ENCODE results near the gene CBLC.

DNA sequence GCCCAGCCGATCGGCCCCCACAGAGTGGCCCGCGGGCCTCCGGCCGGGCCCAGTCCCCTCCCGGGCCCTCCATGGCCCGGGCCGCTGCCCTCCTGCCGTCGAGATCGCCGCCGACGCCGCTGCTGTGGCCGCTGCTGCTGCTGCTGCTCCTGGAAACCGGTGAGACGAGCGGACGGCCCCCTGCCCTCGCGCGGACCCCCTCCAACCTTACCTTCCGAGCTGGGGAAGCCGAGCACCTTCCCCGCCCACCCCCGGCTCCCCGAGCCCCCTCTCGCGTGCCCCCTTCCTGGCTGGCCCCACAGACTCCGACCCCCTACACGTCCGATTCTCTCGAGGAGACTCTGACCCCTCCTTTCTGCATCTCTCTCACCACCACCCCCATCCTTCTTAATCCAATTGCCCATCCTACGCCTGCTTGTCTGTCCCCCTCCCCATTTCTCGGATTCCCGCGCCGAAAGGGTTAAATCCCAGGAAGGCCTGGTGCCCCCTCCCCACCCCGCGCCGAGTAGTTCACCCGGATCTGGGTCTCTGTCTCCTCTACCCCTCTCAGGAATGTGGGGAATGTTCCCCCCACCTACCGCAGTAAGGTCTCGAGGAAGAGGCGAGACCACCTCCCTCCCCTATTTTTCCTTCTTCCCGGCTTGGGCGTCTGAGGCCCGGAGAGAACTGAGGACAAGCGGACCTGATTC lies 68.9 kb downstream of the CBLC start:
- TF ChIP-seq YY1 (IDR thresholded peaks at IDR 0.05; ENCODE audit: insufficient read depth, insufficient read length) (no peak), SUZ12 (IDR thresholded peaks at IDR 0.05; ENCODE audit: extremely low read depth, insufficient read depth, insufficient read length) (no peak)

Measured in NT2/D1 (cell line).